ENCODE data around the gene LRRC8E.

- TF ChIP-seq SP1 (IDR thresholded peaks at IDR 0.05) (no peak), GABPA (IDR thresholded peaks at IDR 0.05 in 1 of 2, conservative IDR thresholded peaks at IDR 0.05 in 1 of 2) (no peak), ZBTB33 (IDR thresholded peaks at IDR 0.05) (no peak), FOXA1 (IDR thresholded peaks at IDR 0.05) (no peak), YY1 (IDR thresholded peaks at IDR 0.05) (no peak), HNF4G (IDR thresholded peaks at IDR 0.05) (no peak), RXRA (IDR thresholded peaks at IDR 0.05) (no peak), JUND (IDR thresholded peaks at IDR 0.05) (no peak)
- TF ChIP-seq, protein P1, sequence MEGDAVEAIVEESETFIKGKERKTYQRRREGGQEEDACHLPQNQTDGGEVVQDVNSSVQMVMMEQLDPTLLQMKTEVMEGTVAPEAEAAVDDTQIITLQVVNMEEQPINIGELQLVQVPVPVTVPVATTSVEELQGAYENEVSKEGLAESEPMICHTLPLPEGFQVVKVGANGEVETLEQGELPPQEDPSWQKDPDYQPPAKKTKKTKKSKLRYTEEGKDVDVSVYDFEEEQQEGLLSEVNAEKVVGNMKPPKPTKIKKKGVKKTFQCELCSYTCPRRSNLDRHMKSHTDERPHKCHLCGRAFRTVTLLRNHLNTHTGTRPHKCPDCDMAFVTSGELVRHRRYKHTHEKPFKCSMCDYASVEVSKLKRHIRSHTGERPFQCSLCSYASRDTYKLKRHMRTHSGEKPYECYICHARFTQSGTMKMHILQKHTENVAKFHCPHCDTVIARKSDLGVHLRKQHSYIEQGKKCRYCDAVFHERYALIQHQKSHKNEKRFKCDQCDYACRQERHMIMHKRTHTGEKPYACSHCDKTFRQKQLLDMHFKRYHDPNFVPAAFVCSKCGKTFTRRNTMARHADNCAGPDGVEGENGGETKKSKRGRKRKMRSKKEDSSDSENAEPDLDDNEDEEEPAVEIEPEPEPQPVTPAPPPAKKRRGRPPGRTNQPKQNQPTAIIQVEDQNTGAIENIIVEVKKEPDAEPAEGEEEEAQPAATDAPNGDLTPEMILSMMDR (IDR thresholded peaks at IDR 0.05; ENCODE audit: low read depth, low read length, missing input control) = no peak
- TF ChIP-seq, protein P2, sequence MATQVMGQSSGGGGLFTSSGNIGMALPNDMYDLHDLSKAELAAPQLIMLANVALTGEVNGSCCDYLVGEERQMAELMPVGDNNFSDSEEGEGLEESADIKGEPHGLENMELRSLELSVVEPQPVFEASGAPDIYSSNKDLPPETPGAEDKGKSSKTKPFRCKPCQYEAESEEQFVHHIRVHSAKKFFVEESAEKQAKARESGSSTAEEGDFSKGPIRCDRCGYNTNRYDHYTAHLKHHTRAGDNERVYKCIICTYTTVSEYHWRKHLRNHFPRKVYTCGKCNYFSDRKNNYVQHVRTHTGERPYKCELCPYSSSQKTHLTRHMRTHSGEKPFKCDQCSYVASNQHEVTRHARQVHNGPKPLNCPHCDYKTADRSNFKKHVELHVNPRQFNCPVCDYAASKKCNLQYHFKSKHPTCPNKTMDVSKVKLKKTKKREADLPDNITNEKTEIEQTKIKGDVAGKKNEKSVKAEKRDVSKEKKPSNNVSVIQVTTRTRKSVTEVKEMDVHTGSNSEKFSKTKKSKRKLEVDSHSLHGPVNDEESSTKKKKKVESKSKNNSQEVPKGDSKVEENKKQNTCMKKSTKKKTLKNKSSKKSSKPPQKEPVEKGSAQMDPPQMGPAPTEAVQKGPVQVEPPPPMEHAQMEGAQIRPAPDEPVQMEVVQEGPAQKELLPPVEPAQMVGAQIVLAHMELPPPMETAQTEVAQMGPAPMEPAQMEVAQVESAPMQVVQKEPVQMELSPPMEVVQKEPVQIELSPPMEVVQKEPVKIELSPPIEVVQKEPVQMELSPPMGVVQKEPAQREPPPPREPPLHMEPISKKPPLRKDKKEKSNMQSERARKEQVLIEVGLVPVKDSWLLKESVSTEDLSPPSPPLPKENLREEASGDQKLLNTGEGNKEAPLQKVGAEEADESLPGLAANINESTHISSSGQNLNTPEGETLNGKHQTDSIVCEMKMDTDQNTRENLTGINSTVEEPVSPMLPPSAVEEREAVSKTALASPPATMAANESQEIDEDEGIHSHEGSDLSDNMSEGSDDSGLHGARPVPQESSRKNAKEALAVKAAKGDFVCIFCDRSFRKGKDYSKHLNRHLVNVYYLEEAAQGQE (IDR thresholded peaks at IDR 0.05) = no peak
- TF ChIP-seq, protein P3, sequence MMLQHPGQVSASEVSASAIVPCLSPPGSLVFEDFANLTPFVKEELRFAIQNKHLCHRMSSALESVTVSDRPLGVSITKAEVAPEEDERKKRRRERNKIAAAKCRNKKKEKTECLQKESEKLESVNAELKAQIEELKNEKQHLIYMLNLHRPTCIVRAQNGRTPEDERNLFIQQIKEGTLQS (IDR thresholded peaks at IDR 0.05) = no peak
Measured at GRCh38 chr19:7914598-7915045, 26.3 kb downstream of the LRRC8E start, which contains the start of gene TGFBR3L.
